Measurements from ENCODE around the gene GSDMA. TPM values are rescaled to one million over a fixed set of nuclear protein-coding genes. Genes with fewer than 3 reads are reported as not detected.

GSDMA gene
- total and polyA plus RNA-seq, 10 of the 15 experiments (the other 5 are each of a cell fraction or from before 2014, with no cell fraction given) = 0.04 to 0.11 TPM; not detected in 8

GRCh38 chr17:39927929-39928857 is 34.6 kb upstream of the GSDMA start:
- Histone ChIP-seq H4K20me1 (ENCODE audit: control insufficient read depth, insufficient read depth) (no peaks in the 10 kb centered on the region), H3K27ac (ENCODE audit: control insufficient read depth, insufficient read depth) (peak overlapping the region; percentile 82), H2AFZ (ENCODE audit: control insufficient read depth, low read depth, low read length) (peak overlapping the region; percentile 91), H3K9me3 (replicated peaks; ENCODE audit: control insufficient read depth, insufficient read depth, low read length) (no peaks in the 10 kb centered on the region), H3K4me2 (ENCODE audit: control insufficient read depth, insufficient read depth) (peak overlapping the region; percentile 84), H3K9ac (ENCODE audit: control insufficient read depth, insufficient read depth, low read length) (peak overlapping the region; percentile 83), H3K4me1 (ENCODE audit: control insufficient read depth, insufficient read depth, low read length) (peaks cover 17% of the 10 kb centered on the region), H3K4me3 (peak overlapping the region; percentile 87), H3K36me3 (ENCODE audit: control insufficient read depth in 2 of 2, insufficient read depth in 2 of 2, low read length in 1 of 2) (peaks cover 2 to 5% of the 10 kb centered on the region in 2 experiments; a peak in 2 of 4 replicates), H3K27me3 (replicated peaks in 1 of 2; ENCODE audit: control insufficient read depth in 2 of 2, insufficient read depth in 2 of 2, low read length in 1 of 2) (no peaks in the 10 kb centered on the region), H3K79me2 (ENCODE audit: control insufficient read depth, insufficient read depth, low read length) (peaks cover 51% of the 10 kb centered on the region)
- FAIRE-seq (no peak), ATAC-seq (peak; percentile 6), DNase-seq (ENCODE audit: low read depth, low spot score) (no peak)
- TF ChIP-seq MLLT1 (IDR thresholded peaks at IDR 0.05) = 0 out of 2 replicates have a peak, but pooled peaks have one; percentile 32
- TF ChIP-seq IKZF2 (IDR thresholded peaks at IDR 0.05) = 0 out of 4 replicates have a peak, but pooled peaks of 1 of the 2 experiments have one; percentile 16
- no peak for TF ChIP-seq CREB1 (IDR thresholded peaks at IDR 0.05; ENCODE audit: low read depth)
- no peak for TF ChIP-seq SMC3 (IDR thresholded peaks at IDR 0.05; ENCODE audit: borderline replicate concordance, low read length)
- ChIA-PET POLR2A (interaction anchor here (0.6 to 6.4 kb wide), 6 partner anchors 11 to 216 kb away, joined by 3 to 64 read pairs (median 8); no protein-coding TSS in a partner anchor), CTCF (interaction anchor here (0.6 to 2.9 kb wide), 2 partner anchors 11 to 412 kb away, joined by 3 to 33 read pairs; no protein-coding TSS in a partner anchor), SMC1A (ENCODE audit: uncharacterized antibody, unreplicated experiment) (interaction anchor here (1.4 to 5.7 kb wide), 3 partner anchors 8 to 55 kb away, joined by 3 to 46 read pairs (median 8); no protein-coding TSS in a partner anchor), RAD21 (ENCODE audit: unreplicated experiment) (interaction anchor here (0.6 to 4.2 kb wide), 7 partner anchors 11 to 186 kb away, joined by 3 to 35 read pairs (median 3); partner anchors contain the start of gene PSMD3)
- in situ Hi-C loops (cut with MboI) (no loop called here), intact Hi-C loops (cut with micrococcal nuclease; ENCODE audit: unreplicated experiment) (loop anchor here (2.0 to 5.0 kb wide), 3 partner anchors 31 to 171 kb away; partner anchors contain the start of gene PSMD3)
- TSS peak; percentile 92 for BruUV-seq (replicated peaks)
- 27% methylated on average over 17 of the region's 17 CpGs for WGBS (ENCODE audit: insufficient coverage, insufficient replicate concordance, low lambda C conversion rate, missing lambda C conversion rate)

Data from GM12878 (cell line).